ENCODE data around the gene UBXN7.
"Not testable (repeated sequence)": the region's sequence is repeated elsewhere in the genome, so short reads cannot be mapped to it uniquely, and the experiment has no call there.

The UBXN7 gene

DNA sequence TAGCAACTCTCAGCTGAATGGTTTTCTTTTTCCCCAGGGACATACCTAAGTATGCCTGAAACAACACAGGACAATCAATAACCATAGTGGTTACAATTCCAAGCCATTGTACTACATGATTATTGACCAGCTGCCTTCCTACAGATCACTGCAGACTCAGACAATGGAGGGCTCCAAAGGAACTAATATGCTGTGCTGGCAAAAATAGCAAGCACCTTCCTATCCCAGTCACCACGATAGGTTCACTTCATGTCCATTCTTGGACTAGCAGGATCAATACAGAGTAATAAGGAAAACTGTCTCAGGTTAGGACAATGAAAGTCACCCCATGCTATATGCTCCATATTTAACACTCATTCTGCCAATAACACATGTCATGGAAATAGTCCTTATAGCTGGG lies 76.6 kb downstream of the UBXN7 start:
- TF ChIP-seq, protein P1, sequence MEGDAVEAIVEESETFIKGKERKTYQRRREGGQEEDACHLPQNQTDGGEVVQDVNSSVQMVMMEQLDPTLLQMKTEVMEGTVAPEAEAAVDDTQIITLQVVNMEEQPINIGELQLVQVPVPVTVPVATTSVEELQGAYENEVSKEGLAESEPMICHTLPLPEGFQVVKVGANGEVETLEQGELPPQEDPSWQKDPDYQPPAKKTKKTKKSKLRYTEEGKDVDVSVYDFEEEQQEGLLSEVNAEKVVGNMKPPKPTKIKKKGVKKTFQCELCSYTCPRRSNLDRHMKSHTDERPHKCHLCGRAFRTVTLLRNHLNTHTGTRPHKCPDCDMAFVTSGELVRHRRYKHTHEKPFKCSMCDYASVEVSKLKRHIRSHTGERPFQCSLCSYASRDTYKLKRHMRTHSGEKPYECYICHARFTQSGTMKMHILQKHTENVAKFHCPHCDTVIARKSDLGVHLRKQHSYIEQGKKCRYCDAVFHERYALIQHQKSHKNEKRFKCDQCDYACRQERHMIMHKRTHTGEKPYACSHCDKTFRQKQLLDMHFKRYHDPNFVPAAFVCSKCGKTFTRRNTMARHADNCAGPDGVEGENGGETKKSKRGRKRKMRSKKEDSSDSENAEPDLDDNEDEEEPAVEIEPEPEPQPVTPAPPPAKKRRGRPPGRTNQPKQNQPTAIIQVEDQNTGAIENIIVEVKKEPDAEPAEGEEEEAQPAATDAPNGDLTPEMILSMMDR (IDR thresholded peaks at IDR 0.05; ENCODE audit: insufficient read depth, low read length, poor library complexity, severe bottlenecking): no peak
- H3K36me3 ChIP-seq (ENCODE audit: control insufficient read depth, insufficient read depth, low read length): peaks cover 14% of the 10 kb centered on the region

DNA sequence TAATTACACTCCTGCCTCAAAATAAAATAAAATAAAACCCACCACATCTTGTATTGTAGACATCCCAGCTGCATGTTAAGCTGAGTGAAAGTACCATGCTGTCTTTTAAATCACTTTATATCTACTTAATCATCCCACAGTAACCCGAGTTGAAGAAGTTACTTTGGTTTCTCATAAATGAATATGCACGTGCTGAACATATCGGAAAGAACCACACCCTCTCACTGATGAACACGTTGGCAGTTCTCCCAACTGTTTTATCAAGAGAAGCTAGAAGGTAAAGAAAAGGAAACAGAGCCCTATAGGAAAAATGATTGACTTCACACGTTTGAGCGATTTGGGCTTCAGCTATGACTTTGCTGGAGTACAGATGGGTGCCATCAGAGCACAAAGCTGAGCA lies 78.1 kb downstream of the UBXN7 start:
- DNase-seq (ENCODE audit: extremely low read depth, insufficient read length): no peak
- TF ChIP-seq, protein P1 (IDR thresholded peaks at IDR 0.05; ENCODE audit: insufficient read depth, low read length, poor library complexity, severe bottlenecking): no peak
- Histone ChIP-seq H3K4me3 (replicated peaks; ENCODE audit: low read depth, low read length) (no peak overlapping the region), H3K36me3 (ENCODE audit: control insufficient read depth, insufficient read depth, low read length) (peaks cover 13% of the 10 kb centered on the region), H3K27me3 (replicated peaks; ENCODE audit: control insufficient read depth, insufficient read depth, low read length) (no peaks in the 10 kb centered on the region)

More for the DNA sequence above, 76.6 kb downstream of the UBXN7 start:
- Histone ChIP-seq H3K4me3 (replicated peaks; ENCODE audit: low read depth, low read length) (no peak overlapping the region), H3K27me3 (replicated peaks; ENCODE audit: control insufficient read depth, insufficient read depth, low read length) (no peaks in the 10 kb centered on the region)
- DNase-seq (ENCODE audit: extremely low read depth, insufficient read length): no peak

DNA sequence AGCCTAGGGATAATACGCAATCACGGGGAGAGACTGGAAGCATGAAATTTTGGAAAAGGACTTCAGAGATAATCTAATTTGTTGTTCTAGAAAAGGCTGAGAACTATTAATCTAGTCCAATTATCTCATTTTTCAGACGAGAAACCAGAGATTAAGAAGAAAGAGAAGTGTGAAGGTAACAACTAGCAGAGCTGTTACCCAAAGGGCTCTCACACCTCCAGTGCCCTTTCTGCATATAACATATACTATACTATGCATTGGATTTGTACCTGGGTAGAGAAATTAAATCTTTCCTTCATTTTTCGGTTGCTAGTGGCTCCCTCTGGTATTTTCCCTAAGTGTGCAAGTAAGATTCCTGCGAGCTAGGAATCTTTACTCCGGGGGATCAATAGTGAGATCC lies 80.7 kb downstream of the UBXN7 start:
- TF ChIP-seq, protein P1 (IDR thresholded peaks at IDR 0.05; ENCODE audit: insufficient read depth, low read length, poor library complexity, severe bottlenecking): no peak
- H3K4me3 ChIP-seq (replicated peaks; ENCODE audit: low read depth, low read length): no peak overlapping the region
- H3K36me3 ChIP-seq (ENCODE audit: control insufficient read depth, insufficient read depth, low read length): peaks cover 7% of the 10 kb centered on the region
- no peak for DNase-seq (ENCODE audit: extremely low read depth, insufficient read length)
- no peaks in the 10 kb centered on the region for H3K27me3 ChIP-seq (replicated peaks; ENCODE audit: control insufficient read depth, insufficient read depth, low read length)

GRCh38 chr3:196350067-196350466 lies 82.2 kb downstream of the UBXN7 start:
- TF ChIP-seq, protein P1 (IDR thresholded peaks at IDR 0.05; ENCODE audit: insufficient read depth, low read length, poor library complexity, severe bottlenecking): no peak
- H3K4me3 ChIP-seq (replicated peaks; ENCODE audit: low read depth, low read length): no peak overlapping the region
- no peaks in the 10 kb centered on the region for H3K27me3 ChIP-seq (replicated peaks; ENCODE audit: control insufficient read depth, insufficient read depth, low read length)
- H3K36me3 ChIP-seq (ENCODE audit: control insufficient read depth, insufficient read depth, low read length): no peaks in the 10 kb centered on the region; the same call in none of the 2 replicates
- no peak for DNase-seq (ENCODE audit: extremely low read depth, insufficient read length)

GRCh38 chr3:196348698-196349097 lies 83.5 kb downstream of the UBXN7 start:
- Histone ChIP-seq H3K4me3 (replicated peaks; ENCODE audit: low read depth, low read length) (no peak overlapping the region), H3K27me3 (replicated peaks; ENCODE audit: control insufficient read depth, insufficient read depth, low read length) (no peaks in the 10 kb centered on the region), H3K36me3 (ENCODE audit: control insufficient read depth, insufficient read depth, low read length) (no peaks in the 10 kb centered on the region; the same call in none of the 2 replicates)
- TF ChIP-seq, protein P1 (IDR thresholded peaks at IDR 0.05; ENCODE audit: insufficient read depth, low read length, poor library complexity, severe bottlenecking): no peak
- no peak for DNase-seq (ENCODE audit: extremely low read depth, insufficient read length)

- Histone ChIP-seq H3K27me3 (replicated peaks; ENCODE audit: control insufficient read depth, insufficient read depth, low read length) (no peaks in the 10 kb centered on the region), H3K4me3 (replicated peaks; ENCODE audit: low read depth, low read length) (no peak overlapping the region), H3K36me3 (ENCODE audit: control insufficient read depth, insufficient read depth, low read length) (no peaks in the 10 kb centered on the region)
- TF ChIP-seq, protein P1 (IDR thresholded peaks at IDR 0.05; ENCODE audit: insufficient read depth, low read length, poor library complexity, severe bottlenecking): no peak
- no peak for DNase-seq (ENCODE audit: extremely low read depth, insufficient read length)
Observed at GRCh38 chr3:196344663-196345062, 87.6 kb downstream of the UBXN7 start.

DNA sequence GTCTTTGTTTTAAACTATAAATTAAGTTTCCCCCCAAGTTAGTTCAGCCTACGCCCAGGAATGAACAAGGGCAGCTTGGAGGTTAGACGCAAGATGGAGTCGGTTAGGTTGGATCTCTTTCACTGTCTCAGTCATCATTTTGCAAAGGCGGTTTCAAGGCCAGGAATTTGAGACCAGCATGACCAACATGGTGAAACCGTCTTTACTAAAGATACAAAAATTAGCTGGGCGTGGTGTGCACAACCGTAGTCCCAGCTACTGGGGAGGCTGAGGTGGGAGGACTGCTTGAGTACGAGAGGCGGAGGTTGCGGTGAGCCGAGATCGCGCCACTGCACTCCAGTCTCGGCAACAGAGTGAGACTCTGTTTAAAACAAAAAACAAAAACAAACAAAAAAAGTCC lies 88.3 kb downstream of the UBXN7 start:
- H3K4me3 ChIP-seq (replicated peaks; ENCODE audit: low read depth, low read length); H3K27me3 ChIP-seq (replicated peaks; ENCODE audit: control insufficient read depth, insufficient read depth, low read length); H3K36me3 ChIP-seq (ENCODE audit: control insufficient read depth, insufficient read depth, low read length); DNase-seq (ENCODE audit: extremely low read depth, insufficient read length): not testable (repeated sequence)
